HepG2 (cell line): ENCODE measurements around the gene ITIH3. TPM values are rescaled to one million over a fixed set of nuclear protein-coding genes. Genes with fewer than 3 reads are reported as not detected.
A peak's percentile ranks its signal among the peaks of the same experiment; 100 is the strongest.

ENCODE experiments used
- CREB3 ChIP-seq: sonication (generic); formaldehyde crosslinking; IDR thresholded peaks from 2 replicates; pipeline ENCODE4 v1.5.0; 2020; ENCODE audit warnings: missing genetic modification reagents
- ELK4 ChIP-seq: sonication (generic); formaldehyde crosslinking; IDR thresholded peaks from 2 replicates; pipeline ENCODE4 v1.9.0; 2021; ENCODE audit warnings: missing genetic modification reagents, borderline replicate concordance
- ETS1 ChIP-seq: sonication (generic); formaldehyde crosslinking; IDR thresholded peaks from 2 replicates; pipeline ENCODE4 v1.4.0; 2020; ENCODE audit warnings: missing genetic modification reagents
- FLYWCH1 ChIP-seq: sonication (generic); formaldehyde crosslinking; IDR thresholded peaks from 2 replicates; pipeline ENCODE4 v1.8.1; 2023; ENCODE audit warnings: mild to moderate bottlenecking, missing genetic modification reagents
- GATAD2A ChIP-seq: IDR thresholded peaks from 2 replicates; pipeline ENCODE4 v1.6.1; 2016
- MXI1 ChIP-seq: IDR thresholded peaks from 3 replicates; pipeline ENCODE4 v1.6.1; 2012; ENCODE audit warnings: low read depth, low read length, inconsistent platforms, borderline replicate concordance
- NKX3-1 ChIP-seq: sonication (generic); formaldehyde crosslinking; IDR thresholded peaks from 2 replicates; pipeline ENCODE4 v1.5.0; 2020; ENCODE audit warnings: missing genetic modification reagents
- RARA ChIP-seq: IDR thresholded peaks from 2 replicates; pipeline ENCODE4 v1.6.1; 2016; ENCODE audit warnings: missing genetic modification reagents, missing compliant biosample characterization
- ZNF232 ChIP-seq: sonication (generic); formaldehyde crosslinking; IDR thresholded peaks from 2 replicates; pipeline ENCODE4 v1.4.0; 2020; ENCODE audit warnings: missing genetic modification reagents, borderline replicate concordance
- ZSCAN21 ChIP-seq: sonication (generic); formaldehyde crosslinking; IDR thresholded peaks from 2 replicates; pipeline ENCODE4 v1.8.0; 2022; ENCODE audit warnings: mild to moderate bottlenecking, missing genetic modification reagents, moderate library complexity, borderline replicate concordance
- polyA plus RNA-seq, 8 experiments: library from polyadenylated mRNA; depleted of rRNA in 3 of 8; stranded (reverse) in 7 of 8; unstranded in 1 of 8; fragments of >200 nt; fragmentation: Illumina TruSeq in 4 of 8; extraction: Trizol in 4 of 8; gene quantifications; 2 replicates each; pipeline versions ENCODE4 v1.2.1 to v1.2.3, GENCODE V29; 2011 to 2016; ENCODE audit warnings: low read depth in 4 of 8, missing spikeins in 1 of 8, mixed read lengths in 1 of 8; ENCODE audit not compliant: insufficient read depth in 1 of 8
- total RNA-seq, 5 experiments: library from RNA; depleted of rRNA; stranded (reverse); fragments of >200 nt; fragmentation: Illumina TruSeq; extraction: Trizol; gene quantifications; 2 replicates each; pipeline ENCODE4 v1.2.3, GENCODE V29; 2016; ENCODE audit warnings: low read depth in 1 of 5
- TF ChIP-seq, protein P1 (sequence below): sonication (generic); formaldehyde crosslinking; IDR thresholded peaks from 2 replicates; pipeline ENCODE4; 2020; ENCODE audit warnings: missing genetic modification reagents, mild to moderate bottlenecking, borderline replicate concordance
- TF ChIP-seq, protein P2 (sequence below), 2 experiments: fragments of 450-650 bp in 1 of 2; sonication (generic) in 1 of 2; formaldehyde crosslinking in 1 of 2; IDR thresholded peaks; 2 replicates each; pipeline versions ENCODE4 v1.6.1 to v1.8.0; 2016 to 2022; ENCODE audit warnings: antibody characterized with exemption in 1 of 2, mild to moderate bottlenecking in 1 of 2, missing genetic modification reagents in 1 of 2

The ITIH3 gene
- total and polyA plus RNA-seq, 2 of the 13 experiments (the other 11 are each of a cell fraction or from before 2014, with no cell fraction given), result 105 to 632 TPM

GRCh38 chr3:52844290-52844975 lies 49.8 kb downstream of the ITIH3 start (continued):
- TF ChIP-seq, protein P1, sequence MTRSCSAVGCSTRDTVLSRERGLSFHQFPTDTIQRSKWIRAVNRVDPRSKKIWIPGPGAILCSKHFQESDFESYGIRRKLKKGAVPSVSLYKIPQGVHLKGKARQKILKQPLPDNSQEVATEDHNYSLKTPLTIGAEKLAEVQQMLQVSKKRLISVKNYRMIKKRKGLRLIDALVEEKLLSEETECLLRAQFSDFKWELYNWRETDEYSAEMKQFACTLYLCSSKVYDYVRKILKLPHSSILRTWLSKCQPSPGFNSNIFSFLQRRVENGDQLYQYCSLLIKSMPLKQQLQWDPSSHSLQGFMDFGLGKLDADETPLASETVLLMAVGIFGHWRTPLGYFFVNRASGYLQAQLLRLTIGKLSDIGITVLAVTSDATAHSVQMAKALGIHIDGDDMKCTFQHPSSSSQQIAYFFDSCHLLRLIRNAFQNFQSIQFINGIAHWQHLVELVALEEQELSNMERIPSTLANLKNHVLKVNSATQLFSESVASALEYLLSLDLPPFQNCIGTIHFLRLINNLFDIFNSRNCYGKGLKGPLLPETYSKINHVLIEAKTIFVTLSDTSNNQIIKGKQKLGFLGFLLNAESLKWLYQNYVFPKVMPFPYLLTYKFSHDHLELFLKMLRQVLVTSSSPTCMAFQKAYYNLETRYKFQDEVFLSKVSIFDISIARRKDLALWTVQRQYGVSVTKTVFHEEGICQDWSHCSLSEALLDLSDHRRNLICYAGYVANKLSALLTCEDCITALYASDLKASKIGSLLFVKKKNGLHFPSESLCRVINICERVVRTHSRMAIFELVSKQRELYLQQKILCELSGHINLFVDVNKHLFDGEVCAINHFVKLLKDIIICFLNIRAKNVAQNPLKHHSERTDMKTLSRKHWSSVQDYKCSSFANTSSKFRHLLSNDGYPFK (CRISPR knock-in tag), result no peak
- TF ChIP-seq NKX3-1 (no peak), ZSCAN21 (CRISPR knock-in tag) (no peak), GATAD2A (CRISPR knock-in tag) (0 out of 2 replicates have a peak, but pooled peaks have one; percentile 25), ELK4 (no peak), FLYWCH1 (no peak), CREB3 (CRISPR knock-in tag) (no peak), ZNF232 (CRISPR knock-in tag) (no peak), MXI1 (no peak), RARA (no peak), ETS1 (CRISPR knock-in tag) (no peak)
- TF ChIP-seq, protein P2, sequence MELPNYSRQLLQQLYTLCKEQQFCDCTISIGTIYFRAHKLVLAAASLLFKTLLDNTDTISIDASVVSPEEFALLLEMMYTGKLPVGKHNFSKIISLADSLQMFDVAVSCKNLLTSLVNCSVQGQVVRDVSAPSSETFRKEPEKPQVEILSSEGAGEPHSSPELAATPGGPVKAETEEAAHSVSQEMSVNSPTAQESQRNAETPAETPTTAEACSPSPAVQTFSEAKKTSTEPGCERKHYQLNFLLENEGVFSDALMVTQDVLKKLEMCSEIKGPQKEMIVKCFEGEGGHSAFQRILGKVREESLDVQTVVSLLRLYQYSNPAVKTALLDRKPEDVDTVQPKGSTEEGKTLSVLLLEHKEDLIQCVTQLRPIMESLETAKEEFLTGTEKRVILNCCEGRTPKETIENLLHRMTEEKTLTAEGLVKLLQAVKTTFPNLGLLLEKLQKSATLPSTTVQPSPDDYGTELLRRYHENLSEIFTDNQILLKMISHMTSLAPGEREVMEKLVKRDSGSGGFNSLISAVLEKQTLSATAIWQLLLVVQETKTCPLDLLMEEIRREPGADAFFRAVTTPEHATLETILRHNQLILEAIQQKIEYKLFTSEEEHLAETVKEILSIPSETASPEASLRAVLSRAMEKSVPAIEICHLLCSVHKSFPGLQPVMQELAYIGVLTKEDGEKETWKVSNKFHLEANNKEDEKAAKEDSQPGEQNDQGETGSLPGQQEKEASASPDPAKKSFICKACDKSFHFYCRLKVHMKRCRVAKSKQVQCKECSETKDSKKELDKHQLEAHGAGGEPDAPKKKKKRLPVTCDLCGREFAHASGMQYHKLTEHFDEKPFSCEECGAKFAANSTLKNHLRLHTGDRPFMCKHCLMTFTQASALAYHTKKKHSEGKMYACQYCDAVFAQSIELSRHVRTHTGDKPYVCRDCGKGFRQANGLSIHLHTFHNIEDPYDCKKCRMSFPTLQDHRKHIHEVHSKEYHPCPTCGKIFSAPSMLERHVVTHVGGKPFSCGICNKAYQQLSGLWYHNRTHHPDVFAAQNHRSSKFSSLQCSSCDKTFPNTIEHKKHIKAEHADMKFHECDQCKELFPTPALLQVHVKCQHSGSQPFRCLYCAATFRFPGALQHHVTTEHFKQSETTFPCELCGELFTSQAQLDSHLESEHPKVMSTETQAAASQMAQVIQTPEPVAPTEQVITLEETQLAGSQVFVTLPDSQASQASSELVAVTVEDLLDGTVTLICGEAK (IDR thresholded peaks at IDR 0.05), result no peak
- TF ChIP-seq, protein P2 (CRISPR knock-in tag; IDR thresholded peaks at IDR 0.05), result no peak
